RWPE2 (cell line): ENCODE measurements around the gene PDZRN4.

Experiments used
- ATAC-seq: fragments of 200-7000 bp; cut with Tn5 transposase; 3 replicates; pipeline ENCODE4 v1.9.1; 2021; ENCODE audit warnings: low read depth
- DNase-seq: peaks from one replicate; pipeline ENCODE4 v3.0.0-alpha.2; 2020; ENCODE audit warnings: low spot score
- H3K27ac ChIP-seq: fragments of 450-650 bp; 2 replicates; pipeline ENCODE4 v1.5.1; 2017; ENCODE audit warnings: mild to moderate bottlenecking; ENCODE audit not compliant: poor library complexity, severe bottlenecking
- H3K27me3 ChIP-seq: fragments of 250-450 bp; sonication (Bioruptor Pico); 2 replicates; pipeline ENCODE4 v1.5.1; 2021; ENCODE audit warnings: mild to moderate bottlenecking, moderate library complexity; ENCODE audit not compliant: insufficient read depth, poor library complexity, severe bottlenecking
- H3K36me3 ChIP-seq: fragments of 250-450 bp; sonication (Bioruptor Pico); 2 replicates; pipeline ENCODE4 v1.5.1; 2020; ENCODE audit warnings: low read depth, mild to moderate bottlenecking, moderate library complexity
- H3K4me1 ChIP-seq: fragments of 250-450 bp; sonication (Bioruptor Pico); 2 replicates; pipeline ENCODE4 v1.5.1; 2021; ENCODE audit warnings: mild to moderate bottlenecking, moderate library complexity; ENCODE audit not compliant: insufficient read depth, poor library complexity, severe bottlenecking
- H3K4me3 ChIP-seq: fragments of 250-450 bp; sonication (Bioruptor Pico); 2 replicates; pipeline ENCODE4 v1.5.1; 2021; ENCODE audit warnings: mild to moderate bottlenecking, moderate library complexity; ENCODE audit not compliant: severe bottlenecking
- H3K9me3 ChIP-seq: fragments of 250-450 bp; sonication (Bioruptor Pico); 2 replicates; pipeline ENCODE4 v1.5.1; 2021; ENCODE audit warnings: mild to moderate bottlenecking, moderate library complexity; ENCODE audit not compliant: severe bottlenecking
- CTCF ChIP-seq: fragments of 450-650 bp; IDR thresholded peaks from one replicate; pipeline ENCODE4 v1.5.1; 2017; ENCODE audit warnings: mild to moderate bottlenecking, moderate library complexity; ENCODE audit not compliant: poor library complexity, severe bottlenecking

PDZRN4 gene

GRCh38 chr12:41462312-41462711 lies 274.2 kb downstream of the PDZRN4 start:
- Histone ChIP-seq H3K9me3 (no peaks in the 10 kb centered on the region), H3K36me3 (no peaks in the 10 kb centered on the region), H3K4me3 (no peak overlapping the region), H3K27ac (no peak overlapping the region), H3K27me3 (no peaks in the 10 kb centered on the region), H3K4me1 (no peaks in the 10 kb centered on the region)
- DNase-seq (no peak), ATAC-seq (peak; percentile 64)
- no peak for TF ChIP-seq CTCF

GRCh38 chr12:41465526-41465925 lies 277.4 kb downstream of the PDZRN4 start:
- TF ChIP-seq CTCF = no peak
- Histone ChIP-seq H3K27me3 (peaks cover 5% of the 10 kb centered on the region), H3K4me1 (no peaks in the 10 kb centered on the region), H3K9me3 (no peaks in the 10 kb centered on the region), H3K4me3 (no peak overlapping the region), H3K27ac (no peak overlapping the region), H3K36me3 (no peaks in the 10 kb centered on the region)
- ATAC-seq (no peak), DNase-seq (no peak)

GRCh38 chr12:41466300-41466699 lies 278.2 kb downstream of the PDZRN4 start:
- H3K27ac ChIP-seq = no peak overlapping the region
- no peak for TF ChIP-seq CTCF
- no peaks in the 10 kb centered on the region for H3K36me3 ChIP-seq
- H3K9me3 ChIP-seq = no peaks in the 10 kb centered on the region
- ATAC-seq = no peak
- no peak overlapping the region for H3K4me3 ChIP-seq
- peaks cover 5% of the 10 kb centered on the region for H3K27me3 ChIP-seq
- H3K4me1 ChIP-seq = no peaks in the 10 kb centered on the region
- DNase-seq = no peak

- peaks cover 5% of the 10 kb centered on the region for H3K27me3 ChIP-seq
- no peaks in the 10 kb centered on the region for H3K9me3 ChIP-seq
- H3K36me3 ChIP-seq = no peaks in the 10 kb centered on the region
- TF ChIP-seq CTCF = no peak
- ATAC-seq = no peak
- no peak overlapping the region for H3K27ac ChIP-seq
- DNase-seq = no peak
- H3K4me3 ChIP-seq = no peak overlapping the region
- H3K4me1 ChIP-seq = no peaks in the 10 kb centered on the region
These were observed 278.7 kb downstream of the PDZRN4 start for GRCh38 chr12:41466802-41467201.

GRCh38 chr12:41467591-41468325 lies 279.6 kb downstream of the PDZRN4 start:
- H3K27ac ChIP-seq = no peak overlapping the region
- no peak for ATAC-seq
- H3K4me3 ChIP-seq = no peak overlapping the region
- H3K4me1 ChIP-seq = no peaks in the 10 kb centered on the region
- TF ChIP-seq CTCF = no peak
- H3K9me3 ChIP-seq = no peaks in the 10 kb centered on the region
- H3K36me3 ChIP-seq = no peaks in the 10 kb centered on the region
- no peak for DNase-seq
- peaks cover 5% of the 10 kb centered on the region for H3K27me3 ChIP-seq
